MCF 10A (cell line): ENCODE results near the gene GRWD1. TPM values are rescaled to one million over a fixed set of nuclear protein-coding genes. Genes with fewer than 3 reads are reported as not detected.

Source experiments
- BruUV-seq: library from RNA; stranded (reverse); fragments of 400-500 nt; replicated peaks from 2 replicates; lab custom pipeline; 2021; lab: Mats Ljungman, UMichigan
- CTCF ChIA-PET: fragments of 300-600 bp; sonication (Branson Sonifier 250); formaldehyde crosslinking; extraction: SDS; loops from one replicate; lab custom pipeline; 2021; ENCODE audit warnings: antibody characterized with exemption, inconsistent platforms; lab: Yijun Ruan, JAX
- POLR2A ChIA-PET: fragments of 300-600, 350-650 bp; sonication (Branson Sonifier 250); formaldehyde crosslinking; extraction: SDS; loops from one replicate; lab custom pipeline; 2020; ENCODE audit warnings: antibody characterized with exemption, inconsistent platforms; lab: Yijun Ruan, JAX
- DNase-seq: peaks from one replicate; pipeline ENCODE4 v3.0.0-alpha.2; 2018; ENCODE audit not compliant: unreplicated experiment
- H3K27ac Mint-ChIP-seq: one replicate; pipeline ENCODE4 v1.8.0; 2022; ENCODE audit warnings: mild to moderate bottlenecking, low read depth, mixed read lengths; ENCODE audit not compliant: unreplicated experiment
- H3K27me3 Mint-ChIP-seq: one replicate; pipeline ENCODE4 v1.8.0; 2022; ENCODE audit warnings: mixed read lengths; ENCODE audit not compliant: insufficient read depth, unreplicated experiment
- H3K36me3 Mint-ChIP-seq: one replicate; pipeline ENCODE4 v1.8.0; 2022; ENCODE audit warnings: mild to moderate bottlenecking, moderate library complexity, mixed read lengths; ENCODE audit not compliant: insufficient read depth, unreplicated experiment
- H3K4me1 Mint-ChIP-seq: one replicate; pipeline ENCODE4 v1.8.0; 2022; ENCODE audit warnings: mixed read lengths; ENCODE audit not compliant: insufficient read depth, unreplicated experiment
- H3K4me3 Mint-ChIP-seq: one replicate; pipeline ENCODE4 v1.8.0; 2022; ENCODE audit warnings: mild to moderate bottlenecking, moderate library complexity, mixed read lengths; ENCODE audit not compliant: unreplicated experiment
- H3K9me3 Mint-ChIP-seq: one replicate; pipeline ENCODE4 v1.8.0; 2022; ENCODE audit warnings: mixed read lengths; ENCODE audit not compliant: unreplicated experiment
- intact Hi-C: fragments of 100-400 bp; cut with micrococcal nuclease; formaldehyde crosslinking; loops from 2 replicates; pipeline ENCODE4 v1.14.1; 2022
- total RNA-seq: library from RNA; stranded (reverse); gene quantifications from 2 replicates; pipeline ENCODE4 v1.2.3, GENCODE V29; 2022
- TF ChIP-seq, protein P1 (sequence below): fragments of 200-600 bp; IDR thresholded peaks from one replicate; pipeline ENCODE4 v1.8.0; 2022; ENCODE audit warnings: antibody characterized with exemption, mild to moderate bottlenecking; ENCODE audit not compliant: unreplicated experiment

Gene GRWD1
- total RNA-seq, 1 experiment from 2014 or later = 55.8 TPM

DNA sequence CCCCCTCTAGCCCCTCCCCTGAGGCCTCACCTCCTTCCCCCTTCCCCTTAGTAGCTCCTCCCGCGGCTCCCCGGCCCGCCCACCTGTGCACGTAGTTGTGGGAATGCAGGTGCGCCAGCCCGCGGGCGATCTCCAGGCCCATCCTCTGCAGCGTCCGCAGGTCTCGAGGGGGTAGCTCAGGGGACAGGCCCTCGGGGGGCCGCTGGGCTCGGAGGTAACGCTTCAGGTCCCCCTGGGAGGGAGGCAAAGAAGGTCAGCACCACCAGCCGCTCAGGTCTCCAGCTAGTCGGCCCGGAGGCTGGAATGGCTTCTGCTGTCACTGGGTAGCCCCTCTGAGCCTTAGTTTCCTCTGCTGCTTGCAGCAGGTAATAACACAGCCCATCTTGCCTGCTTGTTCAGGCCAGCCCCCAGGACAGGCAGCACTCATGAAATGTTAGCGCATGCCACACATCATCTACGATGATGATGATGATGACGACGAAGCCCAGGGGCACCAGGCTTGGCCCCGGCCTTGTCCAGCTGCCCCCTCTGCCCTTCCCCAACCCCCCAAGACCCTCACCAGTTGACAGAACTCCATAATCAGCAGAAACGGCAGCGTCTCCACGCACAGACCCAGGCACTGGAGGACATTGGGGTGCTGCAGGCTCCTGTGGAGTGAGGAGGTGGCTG is 56.7 kb downstream of the GRWD1 start:
- intact Hi-C loops = no loop called here
- POLR2A ChIA-PET = interaction anchor here (1.2 kb wide), 1 partner anchor 8 kb away, joined by 3 read pairs; no protein-coding TSS in a partner anchor
- peak overlapping the region; percentile 74 for H3K4me3 Mint-ChIP-seq

DNA sequence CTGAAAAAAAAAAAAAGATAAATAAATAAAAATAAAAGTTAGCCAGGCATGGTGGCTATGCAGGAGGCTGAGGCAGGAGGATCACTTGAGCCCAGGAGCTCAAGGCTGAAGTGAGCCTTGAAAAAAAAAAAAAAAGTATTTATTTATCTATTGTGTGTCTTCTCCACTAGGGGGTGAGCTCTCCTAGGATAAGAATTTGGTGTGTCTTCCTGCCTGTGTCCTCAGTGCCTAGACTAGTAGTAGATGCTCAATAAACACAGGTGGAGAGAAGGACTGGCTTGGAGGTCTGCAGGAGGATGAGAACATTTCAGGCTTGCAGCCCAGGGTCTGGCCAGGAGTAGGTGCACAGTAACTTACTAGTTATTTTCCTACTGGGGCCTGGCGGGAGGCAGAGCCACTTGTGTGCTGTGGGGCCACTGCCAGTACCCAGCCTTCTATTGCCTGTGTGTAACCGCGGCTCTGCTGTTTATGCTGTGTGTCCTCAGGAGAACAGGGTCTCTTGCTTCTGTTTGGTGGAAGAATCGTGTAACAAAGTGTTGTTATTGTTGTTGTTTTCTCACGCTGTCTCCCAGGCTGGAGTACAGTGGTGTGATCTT is 60.5 kb downstream of the GRWD1 start:
- no TSS peak for BruUV-seq
- H3K9me3 Mint-ChIP-seq = no peaks in the 10 kb centered on the region
- peak; percentile 76 for DNase-seq
- H3K4me1 Mint-ChIP-seq = peaks cover 9% of the 10 kb centered on the region
- CTCF ChIA-PET = interaction anchor here (0.5 to 5.4 kb wide), 19 partner anchors 10 to 873 kb away, joined by 3 to 99 read pairs (median 4); no protein-coding TSS in a partner anchor
- peaks cover 5% of the 10 kb centered on the region for H3K36me3 Mint-ChIP-seq
- TF ChIP-seq, protein P1, sequence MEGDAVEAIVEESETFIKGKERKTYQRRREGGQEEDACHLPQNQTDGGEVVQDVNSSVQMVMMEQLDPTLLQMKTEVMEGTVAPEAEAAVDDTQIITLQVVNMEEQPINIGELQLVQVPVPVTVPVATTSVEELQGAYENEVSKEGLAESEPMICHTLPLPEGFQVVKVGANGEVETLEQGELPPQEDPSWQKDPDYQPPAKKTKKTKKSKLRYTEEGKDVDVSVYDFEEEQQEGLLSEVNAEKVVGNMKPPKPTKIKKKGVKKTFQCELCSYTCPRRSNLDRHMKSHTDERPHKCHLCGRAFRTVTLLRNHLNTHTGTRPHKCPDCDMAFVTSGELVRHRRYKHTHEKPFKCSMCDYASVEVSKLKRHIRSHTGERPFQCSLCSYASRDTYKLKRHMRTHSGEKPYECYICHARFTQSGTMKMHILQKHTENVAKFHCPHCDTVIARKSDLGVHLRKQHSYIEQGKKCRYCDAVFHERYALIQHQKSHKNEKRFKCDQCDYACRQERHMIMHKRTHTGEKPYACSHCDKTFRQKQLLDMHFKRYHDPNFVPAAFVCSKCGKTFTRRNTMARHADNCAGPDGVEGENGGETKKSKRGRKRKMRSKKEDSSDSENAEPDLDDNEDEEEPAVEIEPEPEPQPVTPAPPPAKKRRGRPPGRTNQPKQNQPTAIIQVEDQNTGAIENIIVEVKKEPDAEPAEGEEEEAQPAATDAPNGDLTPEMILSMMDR = peak; percentile 60
- no peak overlapping the region for H3K4me3 Mint-ChIP-seq
- no peak overlapping the region for H3K27ac Mint-ChIP-seq
- POLR2A ChIA-PET = interaction anchor here (0.8 kb wide), 1 partner anchor 13 kb away, joined by 3 read pairs; no protein-coding TSS in a partner anchor
- intact Hi-C loops = loop anchor here (1.0 kb wide), 2 partner anchors 78 to 102 kb away; no protein-coding TSS in a partner anchor
- H3K27me3 Mint-ChIP-seq = no peaks in the 10 kb centered on the region

More for the DNA sequence above, 56.7 kb downstream of the GRWD1 start:
- BruUV-seq = no TSS peak
- no peak overlapping the region for H3K27ac Mint-ChIP-seq
- TF ChIP-seq, protein P1 = no peak
- no peaks in the 10 kb centered on the region for H3K9me3 Mint-ChIP-seq
- no peak for DNase-seq
- CTCF ChIA-PET = interaction anchor here (1.0 to 1.2 kb wide), 2 partner anchors 12 to 82 kb away, joined by 4 read pairs; no protein-coding TSS in a partner anchor
- H3K4me1 Mint-ChIP-seq = peaks cover 15% of the 10 kb centered on the region
- peaks cover 16% of the 10 kb centered on the region for H3K27me3 Mint-ChIP-seq
- H3K36me3 Mint-ChIP-seq = peaks cover 5% of the 10 kb centered on the region

Other genes with a start within 250 kb of the GRWD1 start
- 16.0 and 24.0 TPM in 2 replicates for gene CARD8, start 190.1 kb upstream of the GRWD1 start, total RNA-seq
- gene ZNF114, start 175.9 kb upstream of the GRWD1 start, total RNA-seq = not detected in 2 replicates
- gene EMP3, start 120.4 kb upstream of the GRWD1 start, total RNA-seq = 190 and 198 TPM in 2 replicates
- gene TMEM143, start 82.0 kb upstream of the GRWD1 start, total RNA-seq = 6.0 and 7.6 TPM in 2 replicates
- gene SYNGR4, start 81.6 kb upstream of the GRWD1 start, total RNA-seq = not detected in 2 replicates
- 113 and 134 TPM in 2 replicates for gene KDELR1, start 54.4 kb upstream of the GRWD1 start, total RNA-seq
- 0.35 and 0.39 TPM in 2 replicates for gene GRIN2D, start 52.3 kb upstream of the GRWD1 start, total RNA-seq
- 1.6 and 2.7 TPM in 2 replicates for gene KCNJ14, start 9.6 kb downstream of the GRWD1 start, total RNA-seq
- gene CYTH2, start 23.4 kb downstream of the GRWD1 start, total RNA-seq = 70.3 and 72.2 TPM in 2 replicates
- 0.37 and 0.47 TPM in 2 replicates for gene LMTK3, start 65.9 kb downstream of the GRWD1 start, total RNA-seq
- not detected in 2 replicates for gene SULT2B1, start 106.2 kb downstream of the GRWD1 start, total RNA-seq
- not detected in 2 replicates for gene SPACA4, start 160.8 kb downstream of the GRWD1 start, total RNA-seq
- 0.89 and 2.8 TPM in 2 replicates for gene FAM83E, start 169.1 kb downstream of the GRWD1 start, total RNA-seq
- 1,536 and 1,736 TPM in 2 replicates for gene RPL18, start 173.2 kb downstream of the GRWD1 start, total RNA-seq
- 16.3 and 18.2 TPM in 2 replicates for gene SPHK2, start 173.5 kb downstream of the GRWD1 start, total RNA-seq
- gene DBP, start 191.4 kb downstream of the GRWD1 start, total RNA-seq = 0.25 and 0.56 TPM in 2 replicates
- 2.6 and 2.9 TPM in 2 replicates for gene CA11, start 200.2 kb downstream of the GRWD1 start, total RNA-seq
- gene NTN5, start 227.0 kb downstream of the GRWD1 start, total RNA-seq = 0.17 TPM in 1 of 2 replicates, not detected in the other
- gene FUT2, start 250.0 kb downstream of the GRWD1 start, total RNA-seq = not detected in 2 replicates